GM12878 (cell line): ENCODE results near the gene NINL. TPM values are rescaled to one million over a fixed set of nuclear protein-coding genes. Genes with fewer than 3 reads are reported as not detected.

Source experiments
- ATAC-seq: fragments of 200-7000 bp; cut with Tn5 transposase; 3 replicates; pipeline ENCODE4 v1.9.1; 2020; ENCODE audit warnings: mild to moderate bottlenecking, moderate library complexity
- BruUV-seq: library from RNA; stranded (reverse); fragments of 400-500 nt; replicated peaks from 2 replicates; lab custom pipeline; 2021; lab: Mats Ljungman, UMichigan
- CTCF ChIA-PET: fragments of 300-600 bp; sonication (Branson Sonifier 250); formaldehyde crosslinking; extraction: SDS; loops from one replicate; lab custom pipeline; 2021; ENCODE audit warnings: inconsistent platforms; lab: Yijun Ruan, JAX
- POLR2A ChIA-PET: fragments of 350-600 bp; formaldehyde crosslinking; extraction: SDS; loops from one replicate; lab custom pipeline; 2021; ENCODE audit warnings: inconsistent platforms; lab: Charles Lee
- RAD21 ChIA-PET: fragments of 300-600 bp; sonication (Branson Sonifier 250); formaldehyde crosslinking; loops from one replicate; lab custom pipeline; 2023; ENCODE audit warnings: antibody characterized with exemption; ENCODE audit not compliant: unreplicated experiment; lab: Charles Lee
- SMC1A ChIA-PET: fragments of 300-600 bp; sonication (Branson Sonifier 250); formaldehyde crosslinking; loops from one replicate; lab custom pipeline; 2023; ENCODE audit not compliant: unreplicated experiment, uncharacterized antibody; lab: Charles Lee
- DNase-seq: peaks from one replicate; pipeline ENCODE4 v3.0.0-alpha.2; 2011; ENCODE audit warnings: low read depth, low spot score
- FAIRE-seq: peaks from 3 replicates; lab custom pipeline; 2011; peaks lifted over from hg19 to GRCh38; lab: Jason Lieb, UNC
- H2AFZ ChIP-seq: 2 replicates; pipeline ENCODE4 v1.6.0; 2011; ENCODE audit warnings: low read depth, low read length, control low read depth; ENCODE audit not compliant: control insufficient read depth
- H3K27ac ChIP-seq: 2 replicates; pipeline ENCODE4 v1.5.1; 2011; ENCODE audit warnings: control low read depth; ENCODE audit not compliant: control insufficient read depth, insufficient read depth
- H3K27me3 ChIP-seq, 2 experiments: replicated peaks in 1 of 2; 2 replicates each; pipeline versions ENCODE4 v1.6.0 to v1.6.1; 2011; ENCODE audit warnings: low read length in 1 of 2; ENCODE audit not compliant: control insufficient read depth in 2 of 2, insufficient read depth in 2 of 2
- H3K36me3 ChIP-seq, 2 experiments: 2 replicates each; pipeline ENCODE4 v1.5.1; 2011; ENCODE audit warnings: low read length in 1 of 2; ENCODE audit not compliant: control insufficient read depth in 2 of 2, insufficient read depth in 2 of 2
- H3K4me1 ChIP-seq: 2 replicates; pipeline ENCODE4 v1.6.1; 2011; ENCODE audit warnings: mild to moderate bottlenecking, low read length, moderate library complexity, mixed read lengths; ENCODE audit not compliant: control insufficient read depth, insufficient read depth
- H3K4me2 ChIP-seq: 2 replicates; pipeline ENCODE4 v1.6.0; 2011; ENCODE audit warnings: control low read depth; ENCODE audit not compliant: control insufficient read depth, insufficient read depth
- H3K4me3 ChIP-seq: fragments of 200-600 bp; sonication (generic); 2 replicates; pipeline ENCODE4 v1.5.1; 2016
- H3K79me2 ChIP-seq: 2 replicates; pipeline ENCODE4 v1.6.0; 2011; ENCODE audit warnings: low read length; ENCODE audit not compliant: control insufficient read depth, insufficient read depth
- H3K9ac ChIP-seq: 2 replicates; pipeline ENCODE4 v1.8.0; 2011; ENCODE audit warnings: low read length, control low read depth, mixed read lengths; ENCODE audit not compliant: control insufficient read depth, insufficient read depth
- H3K9me3 ChIP-seq: replicated peaks from 3 replicates; pipeline ENCODE4 v1.5.1; 2011; ENCODE audit warnings: mild to moderate bottlenecking, low read length; ENCODE audit not compliant: control insufficient read depth, insufficient read depth
- H4K20me1 ChIP-seq: 2 replicates; pipeline ENCODE4 v1.6.0; 2011; ENCODE audit not compliant: control insufficient read depth, insufficient read depth
- ASH2L ChIP-seq: fragments of 300-600, 200-600 bp; sonication (generic); IDR thresholded peaks from 2 replicates; pipeline ENCODE4 v1.6.1; 2017; ENCODE audit warnings: low read depth, mild to moderate bottlenecking, borderline replicate concordance
- BACH1 ChIP-seq: fragments of 450-650 bp; IDR thresholded peaks from 2 replicates; pipeline ENCODE4 v1.6.1; 2017; ENCODE audit warnings: mild to moderate bottlenecking, borderline replicate concordance
- CBFB ChIP-seq: IDR thresholded peaks from 2 replicates; pipeline ENCODE4 v1.6.1; 2016; ENCODE audit warnings: antibody characterized with exemption, low read depth
- E4F1 ChIP-seq: fragments of 450-650 bp; IDR thresholded peaks from 2 replicates; pipeline ENCODE4 v1.6.1; 2018; ENCODE audit warnings: borderline replicate concordance, mild to moderate bottlenecking; ENCODE audit not compliant: partially characterized antibody
- EED ChIP-seq: sonication (generic); IDR thresholded peaks from 2 replicates; pipeline ENCODE4 v1.6.1; 2016; ENCODE audit warnings: antibody characterized with exemption, low read depth
- MYC ChIP-seq: IDR thresholded peaks from 2 replicates; pipeline ENCODE4 v1.6.1; 2011; ENCODE audit warnings: mild to moderate bottlenecking, low read length, moderate library complexity, inconsistent platforms; ENCODE audit not compliant: insufficient read depth, insufficient replicate concordance, insufficient read length, severe bottlenecking
- SREBF1 ChIP-seq: IDR thresholded peaks from 2 replicates; pipeline ENCODE4 v1.6.1; 2012; ENCODE audit warnings: mild to moderate bottlenecking, low read length
- STAT3 ChIP-seq: IDR thresholded peaks from 2 replicates; pipeline ENCODE4 v1.6.1; 2011; ENCODE audit warnings: low read depth, low read length, improper control_type of control experiment
- TCF12 ChIP-seq: IDR thresholded peaks from 2 replicates; pipeline ENCODE4 v1.6.1; 2011; ENCODE audit warnings: low read depth, mild to moderate bottlenecking, low read length
- TCF7 ChIP-seq: IDR thresholded peaks from 2 replicates; pipeline ENCODE4 v1.6.1; 2014; ENCODE audit warnings: antibody characterized with exemption, borderline replicate concordance
- ZBTB40 ChIP-seq: fragments of 450-650 bp; IDR thresholded peaks from 2 replicates; pipeline ENCODE4 v1.6.1; 2016; ENCODE audit warnings: mild to moderate bottlenecking, moderate library complexity, borderline replicate concordance
- ZNF207 ChIP-seq: fragments of 450-650 bp; IDR thresholded peaks from 2 replicates; pipeline ENCODE4 v1.6.1; 2014; ENCODE audit warnings: antibody characterized with exemption, mild to moderate bottlenecking, borderline replicate concordance
- WGBS: methylation state at CpG from one replicate; pipeline ENCODE4 v1.1.6; 2016; ENCODE audit warnings: low lambda C conversion rate; ENCODE audit not compliant: insufficient replicate concordance, insufficient coverage; ENCODE audit errors: missing lambda C conversion rate; 5-methylcytosine and 5-hydroxymethylcytosine counted together
- in situ Hi-C: fragments of 300-500 bp; cut with MboI; formaldehyde crosslinking; loops from 9 replicates; pipeline ENCODE4 v1.14.3; 2018; ENCODE audit warnings: mixed read lengths
- intact Hi-C: fragments of 100-400 bp; cut with micrococcal nuclease; formaldehyde crosslinking; loops from one replicate; pipeline ENCODE4 v1.14.2; 2022; ENCODE audit not compliant: unreplicated experiment
- polyA plus RNA-seq, 11 experiments: library from polyadenylated mRNA; depleted of rRNA in 4 of 11; unstranded in 6 of 11; stranded (reverse) in 5 of 11; fragments of >200 nt; fragmentation: Nextera tagmentation in 4 of 11; fragmentation: Illumina TruSeq in 1 of 11; extraction: Ambion mirVana in 4 of 11; extraction: Trizol in 1 of 11; gene quantifications; 1 replicate in 1 of 11; 2 replicates in 10 of 11; pipeline versions ENCODE4 v1.2.1 to v1.2.3, GENCODE V29; 2011 to 2016; ENCODE audit warnings: inconsistent platforms in 2 of 11, missing spikeins in 2 of 11, low read depth in 1 of 11
- total RNA-seq, 4 experiments: library from RNA; depleted of rRNA in 3 of 4; stranded (reverse); fragments of >200 nt in 3 of 4; fragmentation: Illumina TruSeq in 1 of 4; extraction: Trizol in 1 of 4; gene quantifications; 2 replicates each; pipeline versions ENCODE4 v1.2.1 to v1.2.3, GENCODE V29; 2013 to 2021
- TF ChIP-seq, protein P1 (sequence below): IDR thresholded peaks from 2 replicates; pipeline ENCODE4 v1.6.1; 2012; ENCODE audit warnings: low read length, inconsistent platforms
- TF ChIP-seq, protein P2 (sequence below): fragments of 450-650 bp; IDR thresholded peaks from 2 replicates; pipeline ENCODE4 v1.6.1; 2017; ENCODE audit warnings: mild to moderate bottlenecking, low read depth, inconsistent platforms; ENCODE audit not compliant: poor library complexity, severe bottlenecking

The NINL gene
- total and polyA plus RNA-seq, 10 of the 15 experiments (the other 5 are each of a cell fraction or from before 2014, with no cell fraction given), result 0.04 to 0.77 (median 0.23) TPM; not detected in 1

GRCh38 chr20:25549172-25549773 is 36.1 kb downstream of the NINL start:
- ChIA-PET CTCF (no interaction called here), SMC1A (no interaction called here), RAD21 (no interaction called here), POLR2A (interaction anchor here (0.6 kb wide), 1 partner anchor 30 kb away, joined by 3 read pairs; no protein-coding TSS in a partner anchor)
- no peak overlapping the region for H3K4me2 ChIP-seq
- H3K27me3 ChIP-seq, result no peaks in the 10 kb centered on the region
- DNase-seq, result no peak
- H3K9ac ChIP-seq, result no peak overlapping the region
- WGBS, result 30% methylated on average over 15 of the region's 15 CpGs
- no peaks in the 10 kb centered on the region for H3K9me3 ChIP-seq
- no peak for ATAC-seq
- no peaks in the 10 kb centered on the region for H3K79me2 ChIP-seq
- no peaks in the 10 kb centered on the region for H4K20me1 ChIP-seq
- no peaks in the 10 kb centered on the region for H3K36me3 ChIP-seq
- H3K4me1 ChIP-seq, result no peaks in the 10 kb centered on the region; the same call in 1 of the 2 replicates
- BruUV-seq, result no TSS peak
- intact Hi-C loops, result no loop called here
- in situ Hi-C loops, result no loop called here
- no peak for FAIRE-seq
- H2AFZ ChIP-seq, result no peak overlapping the region
- H3K4me3 ChIP-seq, result no peak overlapping the region
- H3K27ac ChIP-seq, result no peak overlapping the region
- TF ChIP-seq STAT3, result no peak
- TF ChIP-seq, protein P1, sequence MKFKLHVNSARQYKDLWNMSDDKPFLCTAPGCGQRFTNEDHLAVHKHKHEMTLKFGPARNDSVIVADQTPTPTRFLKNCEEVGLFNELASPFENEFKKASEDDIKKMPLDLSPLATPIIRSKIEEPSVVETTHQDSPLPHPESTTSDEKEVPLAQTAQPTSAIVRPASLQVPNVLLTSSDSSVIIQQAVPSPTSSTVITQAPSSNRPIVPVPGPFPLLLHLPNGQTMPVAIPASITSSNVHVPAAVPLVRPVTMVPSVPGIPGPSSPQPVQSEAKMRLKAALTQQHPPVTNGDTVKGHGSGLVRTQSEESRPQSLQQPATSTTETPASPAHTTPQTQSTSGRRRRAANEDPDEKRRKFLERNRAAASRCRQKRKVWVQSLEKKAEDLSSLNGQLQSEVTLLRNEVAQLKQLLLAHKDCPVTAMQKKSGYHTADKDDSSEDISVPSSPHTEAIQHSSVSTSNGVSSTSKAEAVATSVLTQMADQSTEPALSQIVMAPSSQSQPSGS, result no peak
- TF ChIP-seq EED, result no peak
- no peak for TF ChIP-seq MYC
- no peak for TF ChIP-seq SREBF1
- no peak for TF ChIP-seq ZNF207
- TF ChIP-seq E4F1, result no peak
- TF ChIP-seq TCF12, result no peak
- TF ChIP-seq, protein P2, sequence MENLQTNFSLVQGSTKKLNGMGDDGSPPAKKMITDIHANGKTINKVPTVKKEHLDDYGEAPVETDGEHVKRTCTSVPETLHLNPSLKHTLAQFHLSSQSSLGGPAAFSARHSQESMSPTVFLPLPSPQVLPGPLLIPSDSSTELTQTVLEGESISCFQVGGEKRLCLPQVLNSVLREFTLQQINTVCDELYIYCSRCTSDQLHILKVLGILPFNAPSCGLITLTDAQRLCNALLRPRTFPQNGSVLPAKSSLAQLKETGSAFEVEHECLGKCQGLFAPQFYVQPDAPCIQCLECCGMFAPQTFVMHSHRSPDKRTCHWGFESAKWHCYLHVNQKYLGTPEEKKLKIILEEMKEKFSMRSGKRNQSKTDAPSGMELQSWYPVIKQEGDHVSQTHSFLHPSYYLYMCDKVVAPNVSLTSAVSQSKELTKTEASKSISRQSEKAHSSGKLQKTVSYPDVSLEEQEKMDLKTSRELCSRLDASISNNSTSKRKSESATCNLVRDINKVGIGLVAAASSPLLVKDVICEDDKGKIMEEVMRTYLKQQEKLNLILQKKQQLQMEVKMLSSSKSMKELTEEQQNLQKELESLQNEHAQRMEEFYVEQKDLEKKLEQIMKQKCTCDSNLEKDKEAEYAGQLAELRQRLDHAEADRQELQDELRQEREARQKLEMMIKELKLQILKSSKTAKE, result no peak
- no peak for TF ChIP-seq TCF7
- no peak for TF ChIP-seq BACH1
- no peak for TF ChIP-seq CBFB
- TF ChIP-seq ASH2L, result no peak
- TF ChIP-seq ZBTB40, result no peak
